ENCODE results near the gene MC3R. TPM values are rescaled to one million over a fixed set of nuclear protein-coding genes. Genes with fewer than 3 reads are reported as not detected.

Gene MC3R
- total RNA-seq, 1 donor from 2014 or later = not detected

DNA sequence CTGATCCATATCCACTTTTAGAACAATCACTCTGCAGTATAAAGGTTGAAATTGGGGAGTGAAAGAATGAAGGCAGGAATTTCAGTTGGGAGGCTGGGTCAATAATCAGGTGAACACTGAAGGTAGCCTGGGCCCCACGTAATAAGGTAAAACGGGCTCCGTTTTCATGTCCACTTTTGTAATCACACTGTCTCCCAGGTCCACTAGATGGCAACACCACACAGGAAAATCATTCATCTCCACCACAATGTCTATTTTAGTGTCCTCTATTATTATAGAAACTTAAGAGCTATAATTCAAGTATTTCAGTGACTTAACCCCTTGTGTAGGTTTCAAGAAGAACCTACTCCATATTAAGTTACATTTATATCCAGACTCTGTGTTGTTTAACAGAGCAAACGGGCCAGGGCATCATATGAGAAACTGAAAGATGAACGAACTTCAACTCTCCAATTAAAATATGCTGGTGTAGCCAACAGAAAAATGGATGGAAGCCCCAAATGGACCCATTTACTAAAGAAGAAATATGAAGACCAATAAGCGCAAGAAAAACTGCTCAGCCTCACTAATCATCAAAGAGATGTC lies 45.9 kb upstream of the MC3R start:
- H3K4me1 Mint-ChIP-seq (ENCODE audit: low read depth, unreplicated experiment) = no peaks in the 10 kb centered on the region
- H3K27ac ChIP-seq (ENCODE audit: low read depth, low read length) = no peak overlapping the region
- H3K9ac ChIP-seq (ENCODE audit: low read length) = no peak overlapping the region
- H3K4me3 ChIP-seq (ENCODE audit: insufficient read depth, low read depth, low read length) = no peak overlapping the region
- no peak for TF ChIP-seq EZH2 (IDR thresholded peaks at IDR 0.05; ENCODE audit: insufficient read depth, low read length)
- TF ChIP-seq, protein P1, sequence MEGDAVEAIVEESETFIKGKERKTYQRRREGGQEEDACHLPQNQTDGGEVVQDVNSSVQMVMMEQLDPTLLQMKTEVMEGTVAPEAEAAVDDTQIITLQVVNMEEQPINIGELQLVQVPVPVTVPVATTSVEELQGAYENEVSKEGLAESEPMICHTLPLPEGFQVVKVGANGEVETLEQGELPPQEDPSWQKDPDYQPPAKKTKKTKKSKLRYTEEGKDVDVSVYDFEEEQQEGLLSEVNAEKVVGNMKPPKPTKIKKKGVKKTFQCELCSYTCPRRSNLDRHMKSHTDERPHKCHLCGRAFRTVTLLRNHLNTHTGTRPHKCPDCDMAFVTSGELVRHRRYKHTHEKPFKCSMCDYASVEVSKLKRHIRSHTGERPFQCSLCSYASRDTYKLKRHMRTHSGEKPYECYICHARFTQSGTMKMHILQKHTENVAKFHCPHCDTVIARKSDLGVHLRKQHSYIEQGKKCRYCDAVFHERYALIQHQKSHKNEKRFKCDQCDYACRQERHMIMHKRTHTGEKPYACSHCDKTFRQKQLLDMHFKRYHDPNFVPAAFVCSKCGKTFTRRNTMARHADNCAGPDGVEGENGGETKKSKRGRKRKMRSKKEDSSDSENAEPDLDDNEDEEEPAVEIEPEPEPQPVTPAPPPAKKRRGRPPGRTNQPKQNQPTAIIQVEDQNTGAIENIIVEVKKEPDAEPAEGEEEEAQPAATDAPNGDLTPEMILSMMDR (IDR thresholded peaks at IDR 0.05; ENCODE audit: insufficient read depth, low read depth, low read length) = peak; percentile 20
- peaks cover 12% of the 10 kb centered on the region for H3K9me3 Mint-ChIP-seq (ENCODE audit: unreplicated experiment)
- H3K36me3 ChIP-seq (ENCODE audit: insufficient read depth, low read length) = no peaks in the 10 kb centered on the region
- no peaks in the 10 kb centered on the region for H3K4me1 ChIP-seq (ENCODE audit: insufficient read depth, low read length)
- no peaks in the 10 kb centered on the region for H4K20me1 ChIP-seq (ENCODE audit: insufficient read depth, low read length)
- H3K36me3 Mint-ChIP-seq (ENCODE audit: low read depth, unreplicated experiment) = no peaks in the 10 kb centered on the region
- no peak for FAIRE-seq
- no peak overlapping the region for H3K27ac Mint-ChIP-seq (ENCODE audit: unreplicated experiment)
- no peaks in the 10 kb centered on the region for H3K27me3 Mint-ChIP-seq (ENCODE audit: low read depth, unreplicated experiment)
- peaks cover 2% of the 10 kb centered on the region for H3K27me3 ChIP-seq (ENCODE audit: insufficient read depth, low read length)
- no peak for DNase-seq (ENCODE audit: low read depth)
- no peak overlapping the region for H2AFZ ChIP-seq (ENCODE audit: low read depth, low read length)
- H3K4me2 ChIP-seq (ENCODE audit: low read length) = no peak overlapping the region
- no peaks in the 10 kb centered on the region for H3K79me2 ChIP-seq (ENCODE audit: insufficient read depth, low read length)
- H3K4me3 Mint-ChIP-seq (ENCODE audit: unreplicated experiment) = no peak overlapping the region
- H3K9me3 ChIP-seq (ENCODE audit: insufficient read depth, low read depth, low read length) = peaks cover 11% of the 10 kb centered on the region

DNA sequence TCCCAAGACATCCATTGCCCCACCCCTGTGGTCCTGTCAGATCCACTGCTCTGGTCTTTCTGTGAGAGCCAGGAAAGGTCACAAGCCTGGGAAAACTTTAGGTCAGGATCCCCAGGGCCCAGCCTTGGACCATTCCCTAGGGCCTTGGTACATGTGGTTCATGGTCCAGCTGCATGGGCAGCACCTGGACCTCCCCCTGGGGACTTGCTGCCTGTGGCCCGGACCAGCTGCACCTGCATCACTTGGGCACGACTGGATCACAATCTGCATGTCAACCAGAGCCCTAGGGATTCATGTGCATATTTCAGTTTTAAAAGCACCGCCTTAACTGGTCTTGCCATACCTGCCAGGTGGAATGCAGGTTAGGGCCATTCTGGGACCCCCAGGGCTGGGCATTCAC lies 44.3 kb upstream of the MC3R start:
- Mint-ChIP-seq H3K4me3 (ENCODE audit: unreplicated experiment) (no peak overlapping the region), H3K9me3 (ENCODE audit: unreplicated experiment) (peaks cover 13% of the 10 kb centered on the region), H3K27ac (ENCODE audit: unreplicated experiment) (no peak overlapping the region), H3K4me1 (ENCODE audit: low read depth, unreplicated experiment) (no peaks in the 10 kb centered on the region), H3K27me3 (ENCODE audit: low read depth, unreplicated experiment) (no peaks in the 10 kb centered on the region), H3K36me3 (ENCODE audit: low read depth, unreplicated experiment) (no peaks in the 10 kb centered on the region)
- Histone ChIP-seq H3K79me2 (ENCODE audit: insufficient read depth, low read length) (no peaks in the 10 kb centered on the region), H3K27ac (ENCODE audit: low read depth, low read length) (no peak overlapping the region), H3K9me3 (ENCODE audit: insufficient read depth, low read depth, low read length) (peaks cover 10% of the 10 kb centered on the region), H2AFZ (ENCODE audit: low read depth, low read length) (no peak overlapping the region), H3K27me3 (ENCODE audit: insufficient read depth, low read length) (peaks cover 2% of the 10 kb centered on the region), H3K36me3 (ENCODE audit: insufficient read depth, low read length) (no peaks in the 10 kb centered on the region), H4K20me1 (ENCODE audit: insufficient read depth, low read length) (no peaks in the 10 kb centered on the region), H3K4me2 (ENCODE audit: low read length) (no peak overlapping the region), H3K9ac (ENCODE audit: low read length) (no peak overlapping the region), H3K4me3 (ENCODE audit: insufficient read depth, low read depth, low read length) (no peak overlapping the region), H3K4me1 (ENCODE audit: insufficient read depth, low read length) (no peaks in the 10 kb centered on the region)
- no peak for FAIRE-seq
- no peak for DNase-seq (ENCODE audit: low read depth)
- TF ChIP-seq, protein P1 (IDR thresholded peaks at IDR 0.05; ENCODE audit: insufficient read depth, low read depth, low read length) = no peak
- no peak for TF ChIP-seq EZH2 (IDR thresholded peaks at IDR 0.05; ENCODE audit: insufficient read depth, low read length)

DNA sequence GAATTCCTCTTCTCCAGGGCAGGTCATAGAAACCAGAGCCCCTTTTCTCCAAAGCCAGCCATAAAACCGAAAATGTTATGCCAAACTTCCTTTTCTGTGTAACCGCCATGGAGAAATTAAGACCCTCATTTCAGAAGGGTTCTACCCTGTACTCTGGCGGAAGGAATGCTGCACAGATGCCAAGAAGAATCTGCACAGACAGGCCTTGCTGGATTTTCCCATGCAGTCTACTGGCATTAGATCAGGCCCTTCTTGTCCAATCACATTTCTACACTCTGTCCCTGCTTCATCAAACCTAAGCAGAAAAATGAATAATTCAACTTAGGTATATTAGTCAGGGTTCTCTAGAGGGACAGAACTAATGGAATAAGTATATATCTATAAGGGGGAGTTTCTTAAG lies 43.2 kb upstream of the MC3R start:
- Histone ChIP-seq H3K36me3 (ENCODE audit: insufficient read depth, low read length) (no peaks in the 10 kb centered on the region), H3K27me3 (ENCODE audit: insufficient read depth, low read length) (peaks cover 2% of the 10 kb centered on the region), H3K9ac (ENCODE audit: low read length) (no peak overlapping the region), H3K27ac (ENCODE audit: low read depth, low read length) (no peak overlapping the region), H3K9me3 (ENCODE audit: insufficient read depth, low read depth, low read length) (peaks cover 4% of the 10 kb centered on the region), H4K20me1 (ENCODE audit: insufficient read depth, low read length) (no peaks in the 10 kb centered on the region), H3K79me2 (ENCODE audit: insufficient read depth, low read length) (no peaks in the 10 kb centered on the region), H3K4me1 (ENCODE audit: insufficient read depth, low read length) (no peaks in the 10 kb centered on the region), H3K4me3 (ENCODE audit: insufficient read depth, low read depth, low read length) (no peak overlapping the region), H2AFZ (ENCODE audit: low read depth, low read length) (no peak overlapping the region), H3K4me2 (ENCODE audit: low read length) (no peak overlapping the region)
- TF ChIP-seq, protein P1 (IDR thresholded peaks at IDR 0.05; ENCODE audit: insufficient read depth, low read depth, low read length) = no peak
- TF ChIP-seq EZH2 (IDR thresholded peaks at IDR 0.05; ENCODE audit: insufficient read depth, low read length) = no peak
- Mint-ChIP-seq H3K36me3 (ENCODE audit: low read depth, unreplicated experiment) (no peaks in the 10 kb centered on the region), H3K27ac (ENCODE audit: unreplicated experiment) (no peak overlapping the region), H3K27me3 (ENCODE audit: low read depth, unreplicated experiment) (no peaks in the 10 kb centered on the region), H3K4me3 (ENCODE audit: unreplicated experiment) (no peak overlapping the region), H3K4me1 (ENCODE audit: low read depth, unreplicated experiment) (no peaks in the 10 kb centered on the region), H3K9me3 (ENCODE audit: unreplicated experiment) (peaks cover 12% of the 10 kb centered on the region)
- DNase-seq (ENCODE audit: low read depth) (no peak), FAIRE-seq (no peak)
